ENCODE results near the gene RAB23. TPM values are rescaled to one million over a fixed set of nuclear protein-coding genes. Genes with fewer than 3 reads are reported as not detected.

RAB23 gene
- total and polyA plus RNA-seq, 2 experiments from 2014 or later, result 5.2 to 16.7 TPM

DNA sequence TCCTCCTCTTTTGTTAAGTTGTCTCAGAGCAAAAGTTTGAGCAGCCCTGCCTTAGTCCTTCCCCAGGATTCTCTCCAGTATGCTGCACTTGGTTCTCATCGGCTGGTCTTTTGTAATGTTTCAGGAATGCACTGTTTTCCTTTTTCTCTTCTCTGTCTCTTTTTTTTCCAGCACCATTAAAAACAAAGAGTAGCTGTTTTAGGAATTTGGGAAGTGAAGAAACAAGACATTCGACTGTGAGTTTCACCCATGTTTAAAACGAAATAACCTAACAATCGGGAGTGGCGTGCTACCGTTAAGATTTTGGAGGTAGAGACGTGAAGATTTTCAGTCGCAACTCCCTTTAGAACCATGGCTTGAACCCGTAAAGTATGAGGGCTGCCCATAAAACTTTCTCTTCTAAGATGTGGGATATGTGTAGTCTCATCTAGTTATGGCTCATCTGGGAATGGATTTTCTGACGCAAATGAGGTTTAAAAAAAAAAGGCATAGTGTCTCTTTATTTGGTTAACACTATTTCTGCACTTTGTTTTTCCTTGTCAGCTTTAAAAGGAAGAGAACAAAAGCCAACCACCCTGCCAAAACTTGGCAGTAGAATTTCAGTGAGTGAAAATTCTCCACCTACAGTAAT, 35.9 kb upstream of the RAB23 start (continued):
- TF ChIP-seq EZH2phosphoT487 (IDR thresholded peaks at IDR 0.05; ENCODE audit: unreplicated experiment), result no peak
- TF ChIP-seq POLR2AphosphoS5 (IDR thresholded peaks at IDR 0.05; ENCODE audit: low read depth), result no peak
- TF ChIP-seq NANOG (IDR thresholded peaks at IDR 0.05; ENCODE audit: borderline replicate concordance), result no peak
- TF ChIP-seq, protein P1, sequence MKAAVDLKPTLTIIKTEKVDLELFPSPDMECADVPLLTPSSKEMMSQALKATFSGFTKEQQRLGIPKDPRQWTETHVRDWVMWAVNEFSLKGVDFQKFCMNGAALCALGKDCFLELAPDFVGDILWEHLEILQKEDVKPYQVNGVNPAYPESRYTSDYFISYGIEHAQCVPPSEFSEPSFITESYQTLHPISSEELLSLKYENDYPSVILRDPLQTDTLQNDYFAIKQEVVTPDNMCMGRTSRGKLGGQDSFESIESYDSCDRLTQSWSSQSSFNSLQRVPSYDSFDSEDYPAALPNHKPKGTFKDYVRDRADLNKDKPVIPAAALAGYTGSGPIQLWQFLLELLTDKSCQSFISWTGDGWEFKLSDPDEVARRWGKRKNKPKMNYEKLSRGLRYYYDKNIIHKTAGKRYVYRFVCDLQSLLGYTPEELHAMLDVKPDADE (IDR thresholded peaks at IDR 0.05), result no peak

DNA sequence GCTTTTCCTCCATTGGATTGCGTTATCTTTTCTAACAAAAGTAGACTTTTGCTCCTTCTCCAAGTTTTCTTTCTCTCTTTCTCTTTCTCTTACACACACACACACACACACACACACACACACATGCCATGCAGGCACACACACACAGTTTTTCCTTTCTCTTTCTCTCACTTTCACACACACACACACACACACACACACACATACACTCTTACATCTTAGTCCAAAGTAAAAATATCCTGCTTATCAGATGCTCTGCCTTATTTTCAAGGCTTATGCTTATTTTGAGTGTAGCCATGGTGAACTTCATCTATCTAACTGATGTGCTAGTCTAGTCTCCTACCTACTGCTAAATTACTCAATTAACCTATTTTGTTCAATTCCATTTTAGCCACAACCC, 34.4 kb upstream of the RAB23 start:
- Histone ChIP-seq H3K79me2 (replicated peaks; ENCODE audit: insufficient read depth) (no peaks in the 10 kb centered on the region), H3K27me3 (ENCODE audit: insufficient read depth) (no peaks in the 10 kb centered on the region), H3F3A (replicated peaks; ENCODE audit: low read depth) (no peaks in the 10 kb centered on the region), H3K27ac (ENCODE audit: low read depth) (no peak overlapping the region), H4K20me1 (replicated peaks; ENCODE audit: insufficient read depth) (no peaks in the 10 kb centered on the region), H2AFZ (no peak overlapping the region), H3K36me3 (ENCODE audit: insufficient read depth) (no peaks in the 10 kb centered on the region), H3K9me2 (ENCODE audit: insufficient read depth) (0 out of 2 replicates have a peak, but pooled peaks cover 5% of the 10 kb centered on the region), H3K4me3 (no peak overlapping the region), H3K4me1 (ENCODE audit: insufficient read depth) (no peaks in the 10 kb centered on the region), H3K4me2 (no peak overlapping the region)
- Mint-ChIP-seq H3K36me3 (ENCODE audit: low read depth) (no peaks in the 10 kb centered on the region), H3K27me3 (ENCODE audit: insufficient read depth, low read depth, poor library complexity) (peaks cover 2% of the 10 kb centered on the region), H3K9me3 (no peaks in the 10 kb centered on the region), H3K4me3 (no peak overlapping the region), H3K4me1 (no peaks in the 10 kb centered on the region), H3K27ac (no peak overlapping the region)
- DNase-seq (ENCODE audit: low spot score), result no peak
- ATAC-seq, result no peak
- TF ChIP-seq POLR2AphosphoS5 (IDR thresholded peaks at IDR 0.05; ENCODE audit: low read depth) (no peak), STAT1 (IDR thresholded peaks at IDR 0.05; ENCODE audit: unreplicated experiment) (no peak), EZH2 (IDR thresholded peaks at IDR 0.05; ENCODE audit: low read depth, unreplicated experiment) (no peak), ZNF331 (CRISPR knock-in tag; IDR thresholded peaks at IDR 0.05; ENCODE audit: low read depth) (no peak), NANOG (IDR thresholded peaks at IDR 0.05; ENCODE audit: borderline replicate concordance) (no peak), CTCF (conservative IDR thresholded peaks at IDR 0.05; ENCODE audit: low read depth in 2 of 2) (no peak), EZH2phosphoT487 (IDR thresholded peaks at IDR 0.05; ENCODE audit: unreplicated experiment) (no peak)
- TF ChIP-seq, protein P2, sequence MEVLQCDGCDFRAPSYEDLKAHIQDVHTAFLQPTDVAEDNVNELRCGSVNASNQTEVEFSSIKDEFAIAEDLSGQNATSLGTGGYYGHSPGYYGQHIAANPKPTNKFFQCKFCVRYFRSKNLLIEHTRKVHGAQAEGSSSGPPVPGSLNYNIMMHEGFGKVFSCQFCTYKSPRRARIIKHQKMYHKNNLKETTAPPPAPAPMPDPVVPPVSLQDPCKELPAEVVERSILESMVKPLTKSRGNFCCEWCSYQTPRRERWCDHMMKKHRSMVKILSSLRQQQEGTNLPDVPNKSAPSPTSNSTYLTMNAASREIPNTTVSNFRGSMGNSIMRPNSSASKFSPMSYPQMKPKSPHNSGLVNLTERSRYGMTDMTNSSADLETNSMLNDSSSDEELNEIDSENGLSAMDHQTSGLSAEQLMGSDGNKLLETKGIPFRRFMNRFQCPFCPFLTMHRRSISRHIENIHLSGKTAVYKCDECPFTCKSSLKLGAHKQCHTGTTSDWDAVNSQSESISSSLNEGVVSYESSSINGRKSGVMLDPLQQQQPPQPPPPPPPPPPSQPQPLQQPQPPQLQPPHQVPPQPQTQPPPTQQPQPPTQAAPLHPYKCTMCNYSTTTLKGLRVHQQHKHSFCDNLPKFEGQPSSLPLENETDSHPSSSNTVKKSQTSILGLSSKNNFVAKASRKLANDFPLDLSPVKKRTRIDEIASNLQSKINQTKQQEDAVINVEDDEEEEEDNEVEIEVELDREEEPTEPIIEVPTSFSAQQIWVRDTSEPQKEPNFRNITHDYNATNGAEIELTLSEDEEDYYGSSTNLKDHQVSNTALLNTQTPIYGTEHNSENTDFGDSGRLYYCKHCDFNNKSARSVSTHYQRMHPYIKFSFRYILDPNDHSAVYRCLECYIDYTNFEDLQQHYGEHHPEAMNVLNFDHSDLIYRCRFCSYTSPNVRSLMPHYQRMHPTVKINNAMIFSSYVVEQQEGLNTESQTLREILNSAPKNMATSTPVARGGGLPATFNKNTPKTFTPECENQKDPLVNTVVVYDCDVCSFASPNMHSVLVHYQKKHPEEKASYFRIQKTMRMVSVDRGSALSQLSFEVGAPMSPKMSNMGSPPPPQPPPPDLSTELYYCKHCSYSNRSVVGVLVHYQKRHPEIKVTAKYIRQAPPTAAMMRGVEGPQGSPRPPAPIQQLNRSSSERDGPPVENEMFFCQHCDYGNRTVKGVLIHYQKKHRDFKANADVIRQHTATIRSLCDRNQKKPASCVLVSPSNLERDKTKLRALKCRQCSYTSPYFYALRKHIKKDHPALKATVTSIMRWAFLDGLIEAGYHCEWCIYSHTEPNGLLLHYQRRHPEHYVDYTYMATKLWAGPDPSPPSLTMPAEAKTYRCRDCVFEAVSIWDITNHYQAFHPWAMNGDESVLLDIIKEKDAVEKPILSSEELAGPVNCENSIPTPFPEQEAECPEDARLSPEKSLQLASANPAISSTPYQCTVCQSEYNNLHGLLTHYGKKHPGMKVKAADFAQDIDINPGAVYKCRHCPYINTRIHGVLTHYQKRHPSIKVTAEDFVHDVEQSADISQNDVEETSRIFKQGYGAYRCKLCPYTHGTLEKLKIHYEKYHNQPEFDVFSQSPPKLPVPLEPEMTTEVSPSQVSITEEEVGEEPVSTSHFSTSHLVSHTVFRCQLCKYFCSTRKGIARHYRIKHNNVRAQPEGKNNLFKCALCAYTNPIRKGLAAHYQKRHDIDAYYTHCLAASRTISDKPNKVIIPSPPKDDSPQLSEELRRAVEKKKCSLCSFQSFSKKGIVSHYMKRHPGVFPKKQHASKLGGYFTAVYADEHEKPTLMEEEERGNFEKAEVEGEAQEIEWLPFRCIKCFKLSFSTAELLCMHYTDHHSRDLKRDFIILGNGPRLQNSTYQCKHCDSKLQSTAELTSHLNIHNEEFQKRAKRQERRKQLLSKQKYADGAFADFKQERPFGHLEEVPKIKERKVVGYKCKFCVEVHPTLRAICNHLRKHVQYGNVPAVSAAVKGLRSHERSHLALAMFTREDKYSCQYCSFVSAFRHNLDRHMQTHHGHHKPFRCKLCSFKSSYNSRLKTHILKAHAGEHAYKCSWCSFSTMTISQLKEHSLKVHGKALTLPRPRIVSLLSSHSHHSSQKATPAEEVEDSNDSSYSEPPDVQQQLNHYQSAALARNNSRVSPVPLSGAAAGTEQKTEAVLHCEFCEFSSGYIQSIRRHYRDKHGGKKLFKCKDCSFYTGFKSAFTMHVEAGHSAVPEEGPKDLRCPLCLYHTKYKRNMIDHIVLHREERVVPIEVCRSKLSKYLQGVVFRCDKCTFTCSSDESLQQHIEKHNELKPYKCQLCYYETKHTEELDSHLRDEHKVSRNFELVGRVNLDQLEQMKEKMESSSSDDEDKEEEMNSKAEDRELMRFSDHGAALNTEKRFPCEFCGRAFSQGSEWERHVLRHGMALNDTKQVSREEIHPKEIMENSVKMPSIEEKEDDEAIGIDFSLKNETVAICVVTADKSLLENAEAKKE (CRISPR knock-in tag; IDR thresholded peaks at IDR 0.05), result no peak
- TF ChIP-seq, protein P3, sequence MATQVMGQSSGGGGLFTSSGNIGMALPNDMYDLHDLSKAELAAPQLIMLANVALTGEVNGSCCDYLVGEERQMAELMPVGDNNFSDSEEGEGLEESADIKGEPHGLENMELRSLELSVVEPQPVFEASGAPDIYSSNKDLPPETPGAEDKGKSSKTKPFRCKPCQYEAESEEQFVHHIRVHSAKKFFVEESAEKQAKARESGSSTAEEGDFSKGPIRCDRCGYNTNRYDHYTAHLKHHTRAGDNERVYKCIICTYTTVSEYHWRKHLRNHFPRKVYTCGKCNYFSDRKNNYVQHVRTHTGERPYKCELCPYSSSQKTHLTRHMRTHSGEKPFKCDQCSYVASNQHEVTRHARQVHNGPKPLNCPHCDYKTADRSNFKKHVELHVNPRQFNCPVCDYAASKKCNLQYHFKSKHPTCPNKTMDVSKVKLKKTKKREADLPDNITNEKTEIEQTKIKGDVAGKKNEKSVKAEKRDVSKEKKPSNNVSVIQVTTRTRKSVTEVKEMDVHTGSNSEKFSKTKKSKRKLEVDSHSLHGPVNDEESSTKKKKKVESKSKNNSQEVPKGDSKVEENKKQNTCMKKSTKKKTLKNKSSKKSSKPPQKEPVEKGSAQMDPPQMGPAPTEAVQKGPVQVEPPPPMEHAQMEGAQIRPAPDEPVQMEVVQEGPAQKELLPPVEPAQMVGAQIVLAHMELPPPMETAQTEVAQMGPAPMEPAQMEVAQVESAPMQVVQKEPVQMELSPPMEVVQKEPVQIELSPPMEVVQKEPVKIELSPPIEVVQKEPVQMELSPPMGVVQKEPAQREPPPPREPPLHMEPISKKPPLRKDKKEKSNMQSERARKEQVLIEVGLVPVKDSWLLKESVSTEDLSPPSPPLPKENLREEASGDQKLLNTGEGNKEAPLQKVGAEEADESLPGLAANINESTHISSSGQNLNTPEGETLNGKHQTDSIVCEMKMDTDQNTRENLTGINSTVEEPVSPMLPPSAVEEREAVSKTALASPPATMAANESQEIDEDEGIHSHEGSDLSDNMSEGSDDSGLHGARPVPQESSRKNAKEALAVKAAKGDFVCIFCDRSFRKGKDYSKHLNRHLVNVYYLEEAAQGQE (IDR thresholded peaks at IDR 0.05; ENCODE audit: unreplicated experiment), result no peak
- TF ChIP-seq, protein P1 (IDR thresholded peaks at IDR 0.05), result no peak

Measured in GM23338 (cell line).